Glutamatergic neuron (in vitro differentiated cells): ENCODE measurements around the gene KIF13A. TPM values are rescaled to one million over a fixed set of nuclear protein-coding genes. Genes with fewer than 3 reads are reported as not detected.
"Not testable (repeated sequence)": the region's sequence is repeated elsewhere in the genome, so short reads cannot be mapped to it uniquely, and the experiment has no call there.

Experiments used
- DNase-seq: peaks from one replicate; pipeline ENCODE4 v3.0.0; 2022
- H3K27ac Mint-ChIP-seq: one replicate; pipeline ENCODE4 v1.8.0; 2020; ENCODE audit warnings: mild to moderate bottlenecking, mixed read lengths, inconsistent platforms; ENCODE audit not compliant: unreplicated experiment
- H3K27me3 Mint-ChIP-seq: one replicate; pipeline ENCODE4 v1.8.0; 2020; ENCODE audit warnings: mild to moderate bottlenecking, moderate library complexity, mixed read lengths, inconsistent platforms; ENCODE audit not compliant: unreplicated experiment
- H3K36me3 Mint-ChIP-seq: one replicate; pipeline ENCODE4 v1.8.0; 2020; ENCODE audit warnings: mild to moderate bottlenecking, mixed read lengths, inconsistent platforms; ENCODE audit not compliant: unreplicated experiment
- H3K4me1 Mint-ChIP-seq: one replicate; pipeline ENCODE4 v1.8.0; 2020; ENCODE audit warnings: mild to moderate bottlenecking, low read depth, mixed read lengths, inconsistent platforms; ENCODE audit not compliant: unreplicated experiment
- H3K4me3 Mint-ChIP-seq: one replicate; pipeline ENCODE4 v1.8.0; 2020; ENCODE audit warnings: mild to moderate bottlenecking, mixed read lengths, inconsistent platforms; ENCODE audit not compliant: unreplicated experiment
- H3K9me3 Mint-ChIP-seq: one replicate; pipeline ENCODE4 v1.8.0; 2020; ENCODE audit warnings: mild to moderate bottlenecking, moderate library complexity, mixed read lengths, inconsistent platforms; ENCODE audit not compliant: unreplicated experiment
- CTCF ChIP-seq: fragments of 200-600 bp; sonication (generic); IDR thresholded peaks from one replicate; pipeline ENCODE4 v1.5.0; 2021; ENCODE audit not compliant: partially characterized antibody, unreplicated experiment
- total RNA-seq: library from RNA; stranded (reverse); fragmentation: NEBNext Ultra II Directional; extraction: Animal tissue kit (Norgen Biotek cat#: 25700); gene quantifications from one replicate; pipeline ENCODE4 v1.2.1, GENCODE V29; 2021; ENCODE audit not compliant: unreplicated experiment

Gene KIF13A
- total RNA-seq, 1 donor from 2014 or later: 26.7 TPM

GRCh38 chr6:17744019-17744756, 243.2 kb downstream of the KIF13A start:
- H3K4me3 Mint-ChIP-seq: no peak overlapping the region
- H3K4me1 Mint-ChIP-seq: no peaks in the 10 kb centered on the region
- no peak overlapping the region for H3K27ac Mint-ChIP-seq

GRCh38 chr6:17741507-17741906, 245.9 kb downstream of the KIF13A start:
- Mint-ChIP-seq H3K27me3 (peaks cover 5% of the 10 kb centered on the region), H3K36me3 (peaks cover 10% of the 10 kb centered on the region), H3K27ac (no peak overlapping the region), H3K9me3 (peaks cover 12% of the 10 kb centered on the region), H3K4me1 (no peaks in the 10 kb centered on the region), H3K4me3 (no peak overlapping the region)
- TF ChIP-seq CTCF: no peak
- no peak for DNase-seq

More at GRCh38 chr6:17744019-17744756, 243.2 kb downstream of the KIF13A start:
- Mint-ChIP-seq H3K9me3 (peaks cover 8% of the 10 kb centered on the region), H3K27me3 (peaks cover 8% of the 10 kb centered on the region), H3K36me3 (no peaks in the 10 kb centered on the region)
- DNase-seq: no peak
- no peak for TF ChIP-seq CTCF

GRCh38 chr6:17740559-17741220, 246.7 kb downstream of the KIF13A start:
- Mint-ChIP-seq H3K9me3 (peaks cover 14% of the 10 kb centered on the region), H3K36me3 (peaks cover 10% of the 10 kb centered on the region), H3K4me1 (no peaks in the 10 kb centered on the region), H3K4me3 (no peak overlapping the region), H3K27me3 (peaks cover 4% of the 10 kb centered on the region), H3K27ac (no peak overlapping the region)
- TF ChIP-seq CTCF: no peak
- no peak for DNase-seq

- no peak for TF ChIP-seq CTCF
- Mint-ChIP-seq H3K27me3 (no peaks in the 10 kb centered on the region), H3K9me3 (peaks cover 11% of the 10 kb centered on the region), H3K4me3 (no peak overlapping the region), H3K36me3 (peaks cover 10% of the 10 kb centered on the region), H3K27ac (no peak overlapping the region), H3K4me1 (no peaks in the 10 kb centered on the region)
- DNase-seq: no peak
Observed at GRCh38 chr6:17737704-17738252, 249.7 kb downstream of the KIF13A start.

- not testable (repeated sequence) for H3K4me3 Mint-ChIP-seq, H3K27ac Mint-ChIP-seq, DNase-seq, H3K4me1 Mint-ChIP-seq, H3K27me3 Mint-ChIP-seq
- Mint-ChIP-seq H3K36me3 (peaks cover 10% of the 10 kb centered on the region), H3K9me3 (peaks cover 11% of the 10 kb centered on the region)
Observed at GRCh38 chr6:17735311-17735710, 252.1 kb downstream of the KIF13A start.
